ENCODE results near the gene NTPCR. TPM values are rescaled to one million over a fixed set of nuclear protein-coding genes. Genes with fewer than 3 reads are reported as not detected.

NTPCR gene
- total and polyA plus RNA-seq, 2 donors (not counting 3 experiments of a cell fraction or from before 2014, with no cell fraction given), result 13.2 to 35.3 TPM

DNA sequence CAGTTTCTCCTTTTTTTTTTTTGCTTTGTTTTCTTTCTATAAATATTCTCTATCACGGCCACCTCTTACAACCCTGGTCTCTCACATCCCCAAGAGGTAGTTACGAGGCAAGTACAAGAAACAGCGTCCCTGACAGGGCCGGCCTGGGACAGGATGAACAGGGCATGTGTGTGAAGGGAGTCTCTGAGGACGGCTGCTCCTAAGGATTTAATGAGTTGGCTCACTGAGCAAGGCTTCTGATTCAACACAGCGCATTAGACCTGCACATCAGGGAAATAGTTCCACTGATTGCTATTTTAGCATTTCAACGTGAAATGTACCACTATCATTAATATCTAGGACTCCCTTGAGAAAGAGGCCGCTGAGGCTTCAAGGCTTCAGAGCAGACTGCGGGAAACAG lies 54.0 kb downstream of the NTPCR start:
- CTCF ChIA-PET, result no interaction called here
- Histone ChIP-seq H3K9ac (replicated peaks; ENCODE audit: extremely low read depth, insufficient read depth, low read length) (no peak overlapping the region), H3K27me3 (ENCODE audit: control insufficient read depth in 2 of 2, insufficient read depth in 2 of 2, low read length in 2 of 2) (no peaks in the 10 kb centered on the region), H3K4me3 (replicated peaks in 1 of 3; ENCODE audit: insufficient read depth in 1 of 3, low read depth in 1 of 3, low read length in 3 of 3) (no peak overlapping the region), H2AFZ (ENCODE audit: low read depth, low read length) (no peak overlapping the region), H3K79me2 (ENCODE audit: control insufficient read depth, insufficient read depth, low read length) (no peaks in the 10 kb centered on the region), H3K36me3 (ENCODE audit: control insufficient read depth in 2 of 2, extremely low read depth in 1 of 2, insufficient read depth in 2 of 2, low read length in 2 of 2) (no peaks in the 10 kb centered on the region), H3K9me3 (replicated peaks; ENCODE audit: control insufficient read depth, insufficient read depth, low read length) (no peaks in the 10 kb centered on the region), H3K27ac (ENCODE audit: insufficient read depth, low read depth, low read length) (no peak overlapping the region), H3K4me2 (ENCODE audit: insufficient read depth, low read length) (no peak overlapping the region), H3K9me1 (replicated peaks; ENCODE audit: control insufficient read depth, extremely low read depth, insufficient read depth, low read length) (no peaks in the 10 kb centered on the region), H4K20me1 (replicated peaks; ENCODE audit: control insufficient read depth, extremely low read depth, insufficient read depth, low read length) (no peaks in the 10 kb centered on the region), H3K4me1 (ENCODE audit: control insufficient read depth, extremely low read depth, insufficient read depth, low read length) (peaks cover 5% of the 10 kb centered on the region)
- FAIRE-seq, result no peak
- DNase-seq (ENCODE audit: low read depth, low spot score), result no peak
- dilution Hi-C loops (cut with MboI; ENCODE audit: extremely low pct_ligation_motif_present, low sequenced_read_pairs), result no loop called here
- TF ChIP-seq POLR2AphosphoS5 (IDR thresholded peaks at IDR 0.05; ENCODE audit: insufficient read depth, low read depth, low read length), result no peak
- no peak for TF ChIP-seq POLR2A (IDR thresholded peaks at IDR 0.05; ENCODE audit: low read depth, low read length)
- no peak for TF ChIP-seq GATA2 (IDR thresholded peaks at IDR 0.05; ENCODE audit: insufficient read depth, insufficient read length, low read depth, low read length)
- TF ChIP-seq, protein P1, sequence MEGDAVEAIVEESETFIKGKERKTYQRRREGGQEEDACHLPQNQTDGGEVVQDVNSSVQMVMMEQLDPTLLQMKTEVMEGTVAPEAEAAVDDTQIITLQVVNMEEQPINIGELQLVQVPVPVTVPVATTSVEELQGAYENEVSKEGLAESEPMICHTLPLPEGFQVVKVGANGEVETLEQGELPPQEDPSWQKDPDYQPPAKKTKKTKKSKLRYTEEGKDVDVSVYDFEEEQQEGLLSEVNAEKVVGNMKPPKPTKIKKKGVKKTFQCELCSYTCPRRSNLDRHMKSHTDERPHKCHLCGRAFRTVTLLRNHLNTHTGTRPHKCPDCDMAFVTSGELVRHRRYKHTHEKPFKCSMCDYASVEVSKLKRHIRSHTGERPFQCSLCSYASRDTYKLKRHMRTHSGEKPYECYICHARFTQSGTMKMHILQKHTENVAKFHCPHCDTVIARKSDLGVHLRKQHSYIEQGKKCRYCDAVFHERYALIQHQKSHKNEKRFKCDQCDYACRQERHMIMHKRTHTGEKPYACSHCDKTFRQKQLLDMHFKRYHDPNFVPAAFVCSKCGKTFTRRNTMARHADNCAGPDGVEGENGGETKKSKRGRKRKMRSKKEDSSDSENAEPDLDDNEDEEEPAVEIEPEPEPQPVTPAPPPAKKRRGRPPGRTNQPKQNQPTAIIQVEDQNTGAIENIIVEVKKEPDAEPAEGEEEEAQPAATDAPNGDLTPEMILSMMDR (IDR thresholded peaks at IDR 0.05; ENCODE audit: extremely low read depth in 1 of 2, insufficient read depth in 1 of 2, low read depth in 1 of 2, low read length in 2 of 2), result no peak
- no peak for TF ChIP-seq EZH2 (IDR thresholded peaks at IDR 0.05; ENCODE audit: borderline replicate concordance, low read depth, low read length, severe bottlenecking)
- TF ChIP-seq FOS (IDR thresholded peaks at IDR 0.05; ENCODE audit: borderline replicate concordance, insufficient read depth, low read length), result no peak
- TF ChIP-seq, protein P2, sequence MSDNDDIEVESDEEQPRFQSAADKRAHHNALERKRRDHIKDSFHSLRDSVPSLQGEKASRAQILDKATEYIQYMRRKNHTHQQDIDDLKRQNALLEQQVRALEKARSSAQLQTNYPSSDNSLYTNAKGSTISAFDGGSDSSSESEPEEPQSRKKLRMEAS (IDR thresholded peaks at IDR 0.05; ENCODE audit: insufficient read depth, insufficient read length), result no peak
- TF ChIP-seq JUN (IDR thresholded peaks at IDR 0.05; ENCODE audit: borderline replicate concordance, insufficient read depth, insufficient read length, low read depth), result no peak
- TF ChIP-seq MYC (IDR thresholded peaks at IDR 0.05; ENCODE audit: low read depth, low read length), result no peak
- POLR2A ChIA-PET, result no interaction called here
- no TSS peak for BruUV-seq (replicated peaks)
- intact Hi-C loops (cut with micrococcal nuclease), result no loop called here
